HCT116 (cell line): Measurements from ENCODE around the gene MED9. TPM values are rescaled to one million over a fixed set of nuclear protein-coding genes. Genes with fewer than 3 reads are reported as not detected.
A peak's percentile ranks its signal among the peaks of the same experiment; 100 is the strongest.

Source experiments
- ATAC-seq: fragments of 200-7000 bp; cut with Tn5 transposase; 2 replicates; pipeline ENCODE4 v1.9.1; 2020; ENCODE audit warnings: mild to moderate bottlenecking, moderate library complexity
- BruUV-seq: library from RNA; stranded (reverse); fragments of 400-500 nt; replicated peaks from 2 replicates; lab custom pipeline; 2021; lab: Mats Ljungman, UMichigan
- CTCF ChIA-PET: fragments of 300-600 bp; sonication (Branson Sonifier 250); formaldehyde crosslinking; loops from one replicate; lab custom pipeline; 2021; ENCODE audit warnings: antibody characterized with exemption; lab: Charles Lee
- POLR2A ChIA-PET: fragments of 300-600, 350-600 bp; sonication (Branson Sonifier 250); formaldehyde crosslinking; loops from one replicate; lab custom pipeline; 2021; ENCODE audit warnings: antibody characterized with exemption; lab: Charles Lee
- RAD21 ChIA-PET, 2 experiments: fragments of 300-600 bp; sonication (Branson Sonifier 250); formaldehyde crosslinking; loops; one replicate each; lab custom pipeline; 2023; ENCODE audit warnings: low total read pairs in 2 of 2; ENCODE audit not compliant: uncharacterized antibody in 2 of 2, unreplicated experiment in 2 of 2, low non-redundant PET in 1 of 2; lab: Charles Lee
- DNase-seq: peaks from one replicate; pipeline ENCODE4 v3.0.0-alpha.2; 2010; ENCODE audit warnings: low read depth, low spot score
- H2AFZ ChIP-seq: fragments of 200-600 bp; shearing (Covaris generic), sonication (generic); 2 replicates; pipeline ENCODE4 v1.6.1; 2017; ENCODE audit warnings: low read depth, mixed run types, mixed read lengths, antibody characterized with exemption, low read length; ENCODE audit not compliant: poor library complexity, severe bottlenecking
- H3K27ac ChIP-seq: 2 replicates; pipeline ENCODE4 v1.5.1; 2012; ENCODE audit warnings: low read depth, low read length
- H3K27me3 ChIP-seq: fragments of 200-600 bp; sonication (generic); 2 replicates; pipeline ENCODE4 v1.6.1; 2016; ENCODE audit warnings: mixed run types, low read length, mixed read lengths; ENCODE audit not compliant: insufficient read depth
- H3K36me3 ChIP-seq, 2 experiments: fragments of 200-500 bp in 1 of 2; fragments of 200-600 bp in 1 of 2; sonication (Bioruptor generic) in 1 of 2; sonication (generic) in 1 of 2; 2 replicates each; pipeline versions ENCODE4 v1.5.1 to v1.6.1; 2014 to 2016; ENCODE audit warnings: low read length in 2 of 2, inconsistent platforms in 1 of 2, mixed read lengths in 1 of 2, mixed run types in 1 of 2; ENCODE audit not compliant: insufficient read depth in 2 of 2, control insufficient read depth in 1 of 2
- H3K4me1 ChIP-seq, 2 experiments: fragments of 200-600 bp in 1 of 2; sonication (generic) in 1 of 2; 2 replicates each; pipeline versions ENCODE4 v1.5.1 to v1.6.1; 2012 to 2017; ENCODE audit warnings: low read length in 2 of 2, inconsistent platforms in 1 of 2, mild to moderate bottlenecking in 1 of 2, mixed read lengths in 1 of 2, mixed run types in 1 of 2, moderate library complexity in 1 of 2; ENCODE audit not compliant: insufficient read depth in 2 of 2, control insufficient read depth in 1 of 2
- H3K4me2 ChIP-seq: fragments of 200-600 bp; sonication (generic); 2 replicates; pipeline ENCODE4 v1.6.1; 2017; ENCODE audit warnings: mixed run types, low read length, mixed read lengths
- H3K4me3 ChIP-seq, 2 experiments: fragments of 200-600 bp in 1 of 2; sonication (generic) in 1 of 2; replicated peaks in 1 of 2; 2 replicates each; pipeline ENCODE4 v1.5.1; 2011 to 2016; ENCODE audit warnings: low read length in 2 of 2, control low read depth in 1 of 2, low read depth in 1 of 2, mild to moderate bottlenecking in 1 of 2, mixed read lengths in 1 of 2, mixed run types in 1 of 2
- H3K79me2 ChIP-seq: fragments of 200-600 bp; sonication (generic); 2 replicates; pipeline ENCODE4 v1.6.1; 2017; ENCODE audit warnings: mild to moderate bottlenecking, mixed run types, low read length, moderate library complexity, mixed read lengths; ENCODE audit not compliant: insufficient read depth
- H3K9ac ChIP-seq: fragments of 200-600 bp; sonication (generic); 2 replicates; pipeline ENCODE4 v1.6.1; 2016; ENCODE audit warnings: low read length, mixed read lengths
- H3K9me2 ChIP-seq: fragments of 200-600 bp; sonication (generic), shearing (Covaris generic); 2 replicates; pipeline ENCODE4 v1.6.1; 2017; ENCODE audit warnings: mixed run types, mild to moderate bottlenecking, moderate library complexity; ENCODE audit not compliant: insufficient read depth
- H3K9me3 ChIP-seq, 2 experiments: fragments of 200-500 bp in 1 of 2; fragments of 200-600 bp in 1 of 2; sonication (Bioruptor generic) in 1 of 2; sonication (generic) in 1 of 2; 2 replicates each; pipeline ENCODE4 v1.6.1; 2014 to 2017; ENCODE audit warnings: low read length in 2 of 2, mixed read lengths in 2 of 2, inconsistent platforms in 1 of 2, low read depth in 1 of 2, mild to moderate bottlenecking in 1 of 2, mixed run types in 1 of 2, moderate library complexity in 1 of 2; ENCODE audit not compliant: control insufficient read depth in 1 of 2, insufficient read depth in 1 of 2
- H4K20me1 ChIP-seq: fragments of 200-600 bp; sonication (generic), shearing (Covaris generic); 2 replicates; pipeline ENCODE4 v1.6.1; 2017; ENCODE audit warnings: mixed run types, mild to moderate bottlenecking, moderate library complexity; ENCODE audit not compliant: insufficient read depth
- EGR1 ChIP-seq: IDR thresholded peaks from 2 replicates; pipeline ENCODE4 v1.6.1; 2012; ENCODE audit warnings: low read depth
- EZH2phosphoT487 ChIP-seq: fragments of 200-600 bp; IDR thresholded peaks from 2 replicates; pipeline ENCODE4 v1.6.1; 2018; ENCODE audit warnings: antibody characterized with exemption, borderline replicate concordance
- FOSL1 ChIP-seq: IDR thresholded peaks from 2 replicates; pipeline ENCODE4 v1.6.1; 2012; ENCODE audit warnings: low read depth
- POLR2A ChIP-seq: IDR thresholded peaks from 2 replicates; pipeline ENCODE4 v1.7.0; 2011; ENCODE audit warnings: borderline replicate concordance; ENCODE audit not compliant: insufficient read depth, insufficient read length; ENCODE audit errors: extremely low read depth
- POLR2AphosphoS5 ChIP-seq: IDR thresholded peaks from 2 replicates; pipeline ENCODE4 v1.6.1; 2011; ENCODE audit warnings: mild to moderate bottlenecking, low read depth, low read length, moderate library complexity
- SP1 ChIP-seq: IDR thresholded peaks from 2 replicates; pipeline ENCODE4 v1.6.1; 2012; ENCODE audit warnings: low read depth
- intact Hi-C: fragments of 100-400 bp; cut with micrococcal nuclease; formaldehyde crosslinking; loops from 2 replicates; pipeline ENCODE4 v1.10.0; 2022
- total RNA-seq: library from RNA; stranded (reverse); gene quantifications from one replicate; pipeline ENCODE4 v1.2.1, GENCODE V29; 2021; ENCODE audit not compliant: unreplicated experiment
- TF ChIP-seq, protein P1 (sequence below): IDR thresholded peaks from 2 replicates; pipeline ENCODE4 v1.6.1; 2012

MED9 gene
- total RNA-seq, 1 experiment from 2014 or later: 13.9 TPM

DNA sequence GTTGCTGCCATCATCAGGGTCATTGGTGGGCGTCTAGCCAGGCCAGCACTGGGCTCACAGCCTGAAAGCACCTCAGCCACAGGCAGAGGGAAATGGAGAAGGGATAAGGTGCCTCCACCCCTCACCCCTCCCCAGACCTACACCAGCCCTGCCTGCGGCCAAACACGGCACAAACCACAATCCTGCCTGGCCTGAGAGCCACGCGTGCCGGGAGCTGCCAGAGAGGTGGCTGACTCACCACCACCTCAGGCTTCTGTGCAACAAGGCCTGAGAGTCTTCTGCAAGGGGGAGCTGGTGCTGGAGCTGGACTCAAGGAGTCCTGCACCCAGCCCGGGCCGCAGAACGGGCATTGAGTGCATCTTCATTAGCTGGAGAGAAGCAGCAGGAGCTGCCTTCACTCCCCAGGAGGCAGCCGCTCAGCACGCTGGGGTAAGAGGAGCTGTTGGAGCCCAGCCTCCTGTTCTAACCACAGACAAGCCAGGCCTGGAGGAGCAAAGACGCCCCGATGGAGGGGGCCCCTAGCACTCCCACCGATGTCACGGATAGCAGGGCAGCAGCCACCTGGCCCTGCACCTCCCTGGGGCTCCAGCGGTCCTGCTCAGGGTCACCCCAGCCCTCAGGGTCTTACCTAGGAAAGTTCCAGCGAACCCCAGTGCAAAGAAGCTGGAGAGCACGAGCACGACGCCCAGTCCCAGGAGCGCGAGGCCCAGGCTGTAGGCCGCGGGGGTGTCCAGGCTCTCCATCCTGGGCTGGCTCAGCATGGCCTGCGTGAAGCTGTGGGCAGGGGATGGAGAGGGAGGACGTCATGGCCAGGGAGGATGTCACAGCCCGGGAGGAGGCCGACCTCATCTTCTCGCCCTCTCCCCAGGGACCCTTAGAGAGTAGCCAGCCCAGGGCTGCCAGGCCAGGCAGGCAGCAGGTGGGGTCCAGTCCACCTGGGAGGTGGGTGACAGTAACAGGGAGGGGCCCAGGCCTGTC lies 35.4 kb downstream of the MED9 start:
- CTCF ChIA-PET: interaction anchor here (0.9 to 2.9 kb wide), 2 partner anchors 11 to 16 kb away, joined by 3 to 19 read pairs; partner anchors contain the start of gene RASD1
- RAD21 ChIA-PET: interaction anchor here in 1 of 2 experiments (0.6 kb wide), 1 partner anchor 55 kb away, joined by 3 read pairs; no protein-coding TSS in a partner anchor
- no peaks in the 10 kb centered on the region for H3K27me3 ChIP-seq

DNA sequence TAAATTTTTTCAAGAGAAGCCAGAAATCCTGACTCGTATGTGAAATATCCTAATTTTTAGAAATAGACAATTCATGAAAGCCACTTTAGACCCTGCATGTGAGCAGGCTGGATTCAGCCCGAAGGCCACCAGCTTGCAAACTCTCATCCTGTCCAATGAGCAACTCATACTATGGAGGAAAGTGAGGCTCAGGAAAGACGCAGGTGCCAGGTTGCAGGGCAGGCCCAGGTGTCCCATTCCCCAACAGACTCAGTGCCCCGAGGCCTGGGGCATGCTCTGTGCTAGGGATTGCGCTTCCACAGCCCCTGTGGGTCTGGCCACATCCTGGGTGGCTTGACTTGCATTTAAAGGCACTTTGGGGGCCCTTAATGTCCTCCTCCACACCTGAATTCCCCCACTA lies 36.1 kb downstream of the MED9 start:
- POLR2A ChIA-PET: no interaction called here
- Histone ChIP-seq H3K79me2 (no peaks in the 10 kb centered on the region), H3K9me3 (no peaks in the 10 kb centered on the region), H3K4me3 (no peak overlapping the region), H3K27me3 (no peaks in the 10 kb centered on the region), H3K27ac (no peak overlapping the region), H3K9me2 (no peaks in the 10 kb centered on the region), H3K9ac (no peak overlapping the region), H3K36me3 (no peaks in the 10 kb centered on the region), H2AFZ (no peak overlapping the region), H3K4me2 (no peak overlapping the region), H3K4me1 (peaks cover 5 to 49% of the 10 kb centered on the region in 2 experiments; a peak in 3 of 4 replicates), H4K20me1 (no peaks in the 10 kb centered on the region)
- BruUV-seq: no TSS peak
- TF ChIP-seq, protein P1, sequence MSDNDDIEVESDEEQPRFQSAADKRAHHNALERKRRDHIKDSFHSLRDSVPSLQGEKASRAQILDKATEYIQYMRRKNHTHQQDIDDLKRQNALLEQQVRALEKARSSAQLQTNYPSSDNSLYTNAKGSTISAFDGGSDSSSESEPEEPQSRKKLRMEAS: no peak
- TF ChIP-seq EGR1 (no peak), POLR2A (no peak), EZH2phosphoT487 (no peak), POLR2AphosphoS5 (no peak), FOSL1 (no peak)
- intact Hi-C loops: no loop called here
- ATAC-seq: no peak
- DNase-seq: no peak
- CTCF ChIA-PET: interaction anchor here (0.9 kb wide), 1 partner anchor 12 kb away, joined by 3 read pairs; no protein-coding TSS in a partner anchor
- RAD21 ChIA-PET: no interaction called here

More for the DNA sequence above, 35.4 kb downstream of the MED9 start:
- ATAC-seq (peak; percentile 84), DNase-seq (no peak)
- TF ChIP-seq SP1: no peak
- TF ChIP-seq, protein P1: peak; percentile 61
- Histone ChIP-seq H3K9me3 (no peaks in the 10 kb centered on the region), H3K4me2 (peak overlapping the region; percentile 56), H3K79me2 (no peaks in the 10 kb centered on the region), H3K4me3 (no peak overlapping the region), H3K4me1 (peaks cover 5 to 48% of the 10 kb centered on the region in 2 experiments; a peak in 3 of 4 replicates), H4K20me1 (no peaks in the 10 kb centered on the region), H3K27ac (no peak overlapping the region), H2AFZ (no peak overlapping the region), H3K36me3 (no peaks in the 10 kb centered on the region), H3K9ac (0 out of 2 replicates have a peak overlapping the region, but pooled peaks have one; percentile 27), H3K9me2 (no peaks in the 10 kb centered on the region)
- intact Hi-C loops: no loop called here
- POLR2A ChIA-PET: interaction anchor here (1.4 kb wide), 1 partner anchor 15 kb away, joined by 3 read pairs; no protein-coding TSS in a partner anchor
- BruUV-seq: no TSS peak
